SK-N-SH (cell line): ENCODE results near the gene WRAP73.

Source experiments
- ELF1 ChIP-seq: IDR thresholded peaks from 2 replicates; pipeline ENCODE4 v1.4.0; 2012
- EP300 ChIP-seq, 2 experiments: IDR thresholded peaks; 2 replicates each; pipeline versions ENCODE4 v1.4.0 to v1.6.1; 2012; ENCODE audit warnings: borderline replicate concordance in 1 of 2, low read depth in 1 of 2, low read length in 1 of 2
- FOSL2 ChIP-seq: IDR thresholded peaks from 2 replicates; pipeline ENCODE4 v1.4.0; 2012; ENCODE audit warnings: low read depth, mild to moderate bottlenecking, moderate library complexity, borderline replicate concordance
- GABPA ChIP-seq: IDR thresholded peaks from 2 replicates; pipeline ENCODE4 v1.4.0; 2012; ENCODE audit warnings: low read depth, mild to moderate bottlenecking
- POLR2AphosphoS5 ChIP-seq: IDR thresholded peaks from 2 replicates; pipeline ENCODE4 v1.6.1; 2012; ENCODE audit warnings: low read depth, low read length
- RAD21 ChIP-seq: IDR thresholded peaks from 2 replicates; pipeline ENCODE4 v1.6.1; 2012; ENCODE audit warnings: mild to moderate bottlenecking, low read length
- RCOR1 ChIP-seq: fragments of 150-350 bp; IDR thresholded peaks from 2 replicates; pipeline ENCODE4 v1.6.1; 2017; ENCODE audit warnings: antibody characterized with exemption, low read length
- TAF1 ChIP-seq: IDR thresholded peaks from 2 replicates; pipeline ENCODE4 v1.6.1; 2012; ENCODE audit warnings: low read depth, mild to moderate bottlenecking, low read length, moderate library complexity, borderline replicate concordance
- YY1 ChIP-seq: IDR thresholded peaks from 2 replicates; pipeline ENCODE4 v1.4.0; 2012; ENCODE audit warnings: low read depth, mild to moderate bottlenecking
- TF ChIP-seq, protein P1 (sequence below): fragments of 200-600 bp; sonication (generic); IDR thresholded peaks from 2 replicates; pipeline ENCODE4 v1.6.1; 2017; ENCODE audit warnings: antibody characterized with exemption, mild to moderate bottlenecking, moderate library complexity
- TF ChIP-seq, protein P2 (sequence below): IDR thresholded peaks from 2 replicates; pipeline ENCODE4 v1.4.0; 2012; ENCODE audit warnings: low read depth
- TF ChIP-seq, protein P3 (sequence below): IDR thresholded peaks from 2 replicates; pipeline ENCODE4 v1.6.1; 2012; ENCODE audit warnings: mild to moderate bottlenecking, low read depth, low read length, moderate library complexity

DNA sequence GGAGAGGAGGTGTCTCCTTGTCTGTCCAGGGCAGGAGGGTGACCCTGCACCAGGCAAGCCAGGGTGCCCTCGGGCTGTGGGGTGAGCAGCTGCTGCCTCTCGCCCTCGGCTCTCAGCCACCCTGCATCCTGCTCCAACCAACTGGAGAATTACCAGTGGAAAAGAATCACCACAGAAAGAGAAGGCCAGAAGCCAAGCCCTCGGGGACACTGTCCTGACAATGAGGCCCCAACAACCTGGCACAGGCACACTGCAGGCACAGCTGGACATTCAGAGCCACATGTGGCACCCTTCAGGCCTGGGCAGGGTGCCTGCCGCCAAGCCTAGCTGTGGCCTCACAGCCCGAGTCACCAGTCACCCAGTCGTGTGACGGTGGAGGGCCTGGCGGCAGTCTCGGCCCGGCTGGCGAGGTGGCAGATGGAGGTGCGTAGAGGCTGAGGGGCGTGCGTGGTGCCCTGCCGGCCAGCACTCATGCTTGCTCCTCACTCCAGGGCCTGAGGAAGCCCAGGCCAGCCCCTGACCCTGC lies 50.6 kb downstream of the WRAP73 start:
- TF ChIP-seq, protein P1, sequence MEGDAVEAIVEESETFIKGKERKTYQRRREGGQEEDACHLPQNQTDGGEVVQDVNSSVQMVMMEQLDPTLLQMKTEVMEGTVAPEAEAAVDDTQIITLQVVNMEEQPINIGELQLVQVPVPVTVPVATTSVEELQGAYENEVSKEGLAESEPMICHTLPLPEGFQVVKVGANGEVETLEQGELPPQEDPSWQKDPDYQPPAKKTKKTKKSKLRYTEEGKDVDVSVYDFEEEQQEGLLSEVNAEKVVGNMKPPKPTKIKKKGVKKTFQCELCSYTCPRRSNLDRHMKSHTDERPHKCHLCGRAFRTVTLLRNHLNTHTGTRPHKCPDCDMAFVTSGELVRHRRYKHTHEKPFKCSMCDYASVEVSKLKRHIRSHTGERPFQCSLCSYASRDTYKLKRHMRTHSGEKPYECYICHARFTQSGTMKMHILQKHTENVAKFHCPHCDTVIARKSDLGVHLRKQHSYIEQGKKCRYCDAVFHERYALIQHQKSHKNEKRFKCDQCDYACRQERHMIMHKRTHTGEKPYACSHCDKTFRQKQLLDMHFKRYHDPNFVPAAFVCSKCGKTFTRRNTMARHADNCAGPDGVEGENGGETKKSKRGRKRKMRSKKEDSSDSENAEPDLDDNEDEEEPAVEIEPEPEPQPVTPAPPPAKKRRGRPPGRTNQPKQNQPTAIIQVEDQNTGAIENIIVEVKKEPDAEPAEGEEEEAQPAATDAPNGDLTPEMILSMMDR = no peak
- TF ChIP-seq RAD21 (no peak), GABPA (no peak), POLR2AphosphoS5 (no peak), EP300 (IDR thresholded peaks at IDR 0.05; ENCODE audit: borderline replicate concordance in 1 of 2, low read depth in 1 of 2, low read length in 1 of 2) (peak in 1 of 2 experiments; percentile 20; a peak in 1 of 4 replicates), TAF1 (no peak), RCOR1 (no peak), YY1 (no peak), ELF1 (no peak), FOSL2 (no peak)
- TF ChIP-seq, protein P2, sequence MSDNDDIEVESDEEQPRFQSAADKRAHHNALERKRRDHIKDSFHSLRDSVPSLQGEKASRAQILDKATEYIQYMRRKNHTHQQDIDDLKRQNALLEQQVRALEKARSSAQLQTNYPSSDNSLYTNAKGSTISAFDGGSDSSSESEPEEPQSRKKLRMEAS = no peak
- TF ChIP-seq, protein P3, sequence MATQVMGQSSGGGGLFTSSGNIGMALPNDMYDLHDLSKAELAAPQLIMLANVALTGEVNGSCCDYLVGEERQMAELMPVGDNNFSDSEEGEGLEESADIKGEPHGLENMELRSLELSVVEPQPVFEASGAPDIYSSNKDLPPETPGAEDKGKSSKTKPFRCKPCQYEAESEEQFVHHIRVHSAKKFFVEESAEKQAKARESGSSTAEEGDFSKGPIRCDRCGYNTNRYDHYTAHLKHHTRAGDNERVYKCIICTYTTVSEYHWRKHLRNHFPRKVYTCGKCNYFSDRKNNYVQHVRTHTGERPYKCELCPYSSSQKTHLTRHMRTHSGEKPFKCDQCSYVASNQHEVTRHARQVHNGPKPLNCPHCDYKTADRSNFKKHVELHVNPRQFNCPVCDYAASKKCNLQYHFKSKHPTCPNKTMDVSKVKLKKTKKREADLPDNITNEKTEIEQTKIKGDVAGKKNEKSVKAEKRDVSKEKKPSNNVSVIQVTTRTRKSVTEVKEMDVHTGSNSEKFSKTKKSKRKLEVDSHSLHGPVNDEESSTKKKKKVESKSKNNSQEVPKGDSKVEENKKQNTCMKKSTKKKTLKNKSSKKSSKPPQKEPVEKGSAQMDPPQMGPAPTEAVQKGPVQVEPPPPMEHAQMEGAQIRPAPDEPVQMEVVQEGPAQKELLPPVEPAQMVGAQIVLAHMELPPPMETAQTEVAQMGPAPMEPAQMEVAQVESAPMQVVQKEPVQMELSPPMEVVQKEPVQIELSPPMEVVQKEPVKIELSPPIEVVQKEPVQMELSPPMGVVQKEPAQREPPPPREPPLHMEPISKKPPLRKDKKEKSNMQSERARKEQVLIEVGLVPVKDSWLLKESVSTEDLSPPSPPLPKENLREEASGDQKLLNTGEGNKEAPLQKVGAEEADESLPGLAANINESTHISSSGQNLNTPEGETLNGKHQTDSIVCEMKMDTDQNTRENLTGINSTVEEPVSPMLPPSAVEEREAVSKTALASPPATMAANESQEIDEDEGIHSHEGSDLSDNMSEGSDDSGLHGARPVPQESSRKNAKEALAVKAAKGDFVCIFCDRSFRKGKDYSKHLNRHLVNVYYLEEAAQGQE = no peak
